Measurements from ENCODE around the gene B4GAT1. TPM values are rescaled to one million over a fixed set of nuclear protein-coding genes. Genes with fewer than 3 reads are reported as not detected.

Gene B4GAT1
- total and polyA plus RNA-seq, 2 of the 13 experiments (the other 11 are each of a cell fraction or from before 2014, with no cell fraction given), result 40.4 to 109 TPM

DNA sequence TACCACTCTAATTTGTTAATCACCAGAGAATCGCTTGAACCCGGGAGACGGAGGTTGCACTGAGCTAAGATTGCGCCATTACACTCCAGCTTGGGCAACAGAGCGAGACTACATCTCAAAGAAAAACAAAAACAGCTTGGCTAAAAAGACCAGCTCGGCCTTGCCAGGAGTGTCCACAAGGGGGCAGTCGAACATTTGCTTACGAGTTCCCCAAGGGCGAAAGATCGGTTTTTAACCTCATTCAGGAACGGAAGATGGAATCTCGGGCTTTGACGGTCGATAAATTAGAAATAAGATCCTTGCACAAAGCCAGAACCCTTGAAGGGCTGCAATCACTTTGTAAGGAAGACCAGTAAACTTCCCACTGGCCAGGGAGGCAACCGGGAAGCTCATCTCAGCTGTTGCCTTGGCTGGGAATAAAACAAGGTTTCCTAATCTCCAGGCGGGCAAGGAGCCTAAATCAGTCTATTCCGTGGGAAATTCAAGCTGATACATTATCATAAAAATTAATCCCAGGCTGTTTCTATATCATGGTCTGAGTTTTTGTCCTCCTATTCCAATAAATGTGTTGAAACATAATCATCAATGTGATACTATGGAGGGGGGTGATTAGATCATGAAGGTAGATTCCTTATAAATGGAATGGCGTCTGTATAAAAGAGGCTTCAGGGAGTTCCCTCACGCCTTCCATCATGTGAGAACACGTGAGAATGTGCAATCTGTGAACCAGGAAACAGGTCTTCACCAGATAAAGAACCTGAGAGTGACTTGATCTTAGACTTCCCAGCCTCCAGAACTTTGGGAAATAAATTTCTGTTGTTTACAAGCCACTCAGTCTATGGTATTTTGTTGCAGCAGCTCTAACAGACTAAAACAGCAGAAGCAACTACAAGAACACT, 39.0 kb upstream of the B4GAT1 start (continued):
- TF ChIP-seq, protein P1, sequence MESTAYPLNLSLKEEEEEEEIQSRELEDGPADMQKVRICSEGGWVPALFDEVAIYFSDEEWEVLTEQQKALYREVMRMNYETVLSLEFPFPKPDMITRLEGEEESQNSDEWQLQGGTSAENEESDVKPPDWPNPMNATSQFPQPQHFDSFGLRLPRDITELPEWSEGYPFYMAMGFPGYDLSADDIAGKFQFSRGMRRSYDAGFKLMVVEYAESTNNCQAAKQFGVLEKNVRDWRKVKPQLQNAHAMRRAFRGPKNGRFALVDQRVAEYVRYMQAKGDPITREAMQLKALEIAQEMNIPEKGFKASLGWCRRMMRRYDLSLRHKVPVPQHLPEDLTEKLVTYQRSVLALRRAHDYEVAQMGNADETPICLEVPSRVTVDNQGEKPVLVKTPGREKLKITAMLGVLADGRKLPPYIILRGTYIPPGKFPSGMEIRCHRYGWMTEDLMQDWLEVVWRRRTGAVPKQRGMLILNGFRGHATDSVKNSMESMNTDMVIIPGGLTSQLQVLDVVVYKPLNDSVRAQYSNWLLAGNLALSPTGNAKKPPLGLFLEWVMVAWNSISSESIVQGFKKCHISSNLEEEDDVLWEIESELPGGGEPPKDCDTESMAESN (CRISPR knock-in tag; conservative IDR thresholded peaks at IDR 0.05), result no peak
- TF ChIP-seq SAP130 (CRISPR knock-in tag; IDR thresholded peaks at IDR 0.05; ENCODE audit: low read depth) (peak; percentile 32), ZNF569 (CRISPR knock-in tag; IDR thresholded peaks at IDR 0.05; ENCODE audit: borderline replicate concordance) (no peak), RFX1 (IDR thresholded peaks at IDR 0.05) (no peak), CEBPG (CRISPR knock-in tag; IDR thresholded peaks at IDR 0.05) (peak; percentile 60; the same call in 1 of the 2 replicates), ZNF30 (CRISPR knock-in tag; IDR thresholded peaks at IDR 0.05) (no peak), CREB1 (IDR thresholded peaks at IDR 0.05) (no peak), CREB1 (CRISPR knock-in tag; IDR thresholded peaks at IDR 0.05) (peak; percentile 52), ZNF772 (CRISPR knock-in tag; IDR thresholded peaks at IDR 0.05) (no peak), ZNF496 (CRISPR knock-in tag; IDR thresholded peaks at IDR 0.05; ENCODE audit: insufficient replicate concordance) (no peak), SALL1 (CRISPR knock-in tag; IDR thresholded peaks at IDR 0.05) (no peak), ARNTL (CRISPR knock-in tag; IDR thresholded peaks at IDR 0.05) (no peak), DNMT1 (CRISPR knock-in tag; IDR thresholded peaks at IDR 0.05) (no peak)
- TF ChIP-seq, protein P2, sequence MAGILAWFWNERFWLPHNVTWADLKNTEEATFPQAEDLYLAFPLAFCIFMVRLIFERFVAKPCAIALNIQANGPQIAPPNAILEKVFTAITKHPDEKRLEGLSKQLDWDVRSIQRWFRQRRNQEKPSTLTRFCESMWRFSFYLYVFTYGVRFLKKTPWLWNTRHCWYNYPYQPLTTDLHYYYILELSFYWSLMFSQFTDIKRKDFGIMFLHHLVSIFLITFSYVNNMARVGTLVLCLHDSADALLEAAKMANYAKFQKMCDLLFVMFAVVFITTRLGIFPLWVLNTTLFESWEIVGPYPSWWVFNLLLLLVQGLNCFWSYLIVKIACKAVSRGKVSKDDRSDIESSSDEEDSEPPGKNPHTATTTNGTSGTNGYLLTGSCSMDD (CRISPR knock-in tag; IDR thresholded peaks at IDR 0.05), result no peak
- TF ChIP-seq, protein P3, sequence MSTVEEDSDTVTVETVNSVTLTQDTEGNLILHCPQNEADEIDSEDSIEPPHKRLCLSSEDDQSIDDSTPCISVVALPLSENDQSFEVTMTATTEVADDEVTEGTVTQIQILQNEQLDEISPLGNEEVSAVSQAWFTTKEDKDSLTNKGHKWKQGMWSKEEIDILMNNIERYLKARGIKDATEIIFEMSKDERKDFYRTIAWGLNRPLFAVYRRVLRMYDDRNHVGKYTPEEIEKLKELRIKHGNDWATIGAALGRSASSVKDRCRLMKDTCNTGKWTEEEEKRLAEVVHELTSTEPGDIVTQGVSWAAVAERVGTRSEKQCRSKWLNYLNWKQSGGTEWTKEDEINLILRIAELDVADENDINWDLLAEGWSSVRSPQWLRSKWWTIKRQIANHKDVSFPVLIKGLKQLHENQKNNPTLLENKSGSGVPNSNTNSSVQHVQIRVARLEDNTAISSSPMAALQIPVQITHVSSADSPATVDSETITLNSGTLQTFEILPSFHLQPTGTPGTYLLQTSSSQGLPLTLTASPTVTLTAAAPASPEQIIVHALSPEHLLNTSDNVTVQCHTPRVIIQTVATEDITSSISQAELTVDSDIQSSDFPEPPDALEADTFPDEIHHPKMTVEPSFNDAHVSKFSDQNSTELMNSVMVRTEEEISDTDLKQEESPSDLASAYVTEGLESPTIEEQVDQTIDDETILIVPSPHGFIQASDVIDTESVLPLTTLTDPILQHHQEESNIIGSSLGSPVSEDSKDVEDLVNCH (CRISPR knock-in tag; IDR thresholded peaks at IDR 0.05), result no peak
- TF ChIP-seq, protein P4, sequence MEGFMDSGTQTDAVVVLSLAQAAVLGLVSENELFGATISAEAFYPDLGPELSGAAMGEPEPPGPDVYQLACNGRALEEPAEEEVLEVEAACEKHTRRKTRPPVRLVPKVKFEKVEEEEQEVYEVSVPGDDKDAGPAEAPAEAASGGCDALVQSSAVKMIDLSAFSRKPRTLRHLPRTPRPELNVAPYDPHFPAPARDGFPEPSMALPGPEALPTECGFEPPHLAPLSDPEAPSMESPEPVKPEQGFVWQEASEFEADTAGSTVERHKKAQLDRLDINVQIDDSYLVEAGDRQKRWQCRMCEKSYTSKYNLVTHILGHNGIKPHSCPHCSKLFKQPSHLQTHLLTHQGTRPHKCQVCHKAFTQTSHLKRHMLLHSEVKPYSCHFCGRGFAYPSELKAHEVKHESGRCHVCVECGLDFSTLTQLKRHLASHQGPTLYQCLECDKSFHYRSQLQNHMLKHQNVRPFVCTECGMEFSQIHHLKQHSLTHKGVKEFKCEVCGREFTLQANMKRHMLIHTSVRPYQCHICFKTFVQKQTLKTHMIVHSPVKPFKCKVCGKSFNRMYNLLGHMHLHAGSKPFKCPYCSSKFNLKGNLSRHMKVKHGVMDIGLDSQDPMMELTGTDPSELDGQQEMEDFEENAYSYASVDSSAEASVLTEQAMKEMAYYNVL (CRISPR knock-in tag; IDR thresholded peaks at IDR 0.05; ENCODE audit: borderline replicate concordance), result no peak
